Measurements from ENCODE around the gene DNAAF5.

- no peak for TF ChIP-seq POLR2A (IDR thresholded peaks at IDR 0.05)
- TF ChIP-seq CTCF (IDR thresholded peaks at IDR 0.05): no peak
Measured at GRCh38 chr7:727806-728460, 1.4 kb downstream of the DNAAF5 start.
